GM12878 (cell line): ENCODE data around the gene DHRS1.

Source experiments
- BRCA1 ChIP-seq: IDR thresholded peaks from 2 replicates; pipeline ENCODE4 v1.6.1; 2011; ENCODE audit warnings: low read depth, low read length, improper control_type of control experiment
- CEBPB ChIP-seq, 2 experiments: fragments of 150-350 bp in 1 of 2; IDR thresholded peaks; 2 replicates each; pipeline ENCODE4 v1.6.1; 2012 to 2014; ENCODE audit warnings: low read depth in 2 of 2, low read length in 2 of 2, borderline replicate concordance in 1 of 2, inconsistent platforms in 1 of 2
- FOS ChIP-seq: IDR thresholded peaks from 3 replicates; pipeline ENCODE4 v1.6.1; 2011; ENCODE audit warnings: borderline replicate concordance; ENCODE audit not compliant: insufficient read length; ENCODE audit errors: extremely low read depth
- HCFC1 ChIP-seq: fragments of 150-350 bp; IDR thresholded peaks from 2 replicates; pipeline ENCODE4 v1.6.1; 2014; ENCODE audit warnings: low read length
- MEF2A ChIP-seq: IDR thresholded peaks from 2 replicates; pipeline ENCODE4 v1.6.1; 2011; ENCODE audit warnings: low read depth, mild to moderate bottlenecking, low read length, moderate library complexity; ENCODE audit not compliant: insufficient read depth
- MLLT1 ChIP-seq: fragments of 450-650 bp; IDR thresholded peaks from 2 replicates; pipeline ENCODE4 v1.6.1; 2016; ENCODE audit warnings: mild to moderate bottlenecking
- POLR2AphosphoS2 ChIP-seq: IDR thresholded peaks from 2 replicates; pipeline ENCODE4 v1.6.1; 2011; ENCODE audit warnings: low read depth, mild to moderate bottlenecking, low read length, improper control_type of control experiment, moderate library complexity
- TF ChIP-seq, protein P1 (sequence below): IDR thresholded peaks from 2 replicates; pipeline ENCODE4 v1.6.1; 2012; ENCODE audit warnings: low read depth, low read length, improper control_type of control experiment
- TF ChIP-seq, protein P2 (sequence below), 3 experiments: IDR thresholded peaks in 2 of 3; conservative IDR thresholded peaks in 1 of 3; 2 replicates each; pipeline ENCODE4 v1.5.1; 2011; ENCODE audit warnings: low read depth in 3 of 3, low read length in 3 of 3, mild to moderate bottlenecking in 3 of 3, control low read depth in 2 of 3, moderate library complexity in 2 of 3, inconsistent platforms in 1 of 3, mixed read lengths in 1 of 3; ENCODE audit not compliant: control insufficient read depth in 2 of 3, insufficient read depth in 1 of 3; ENCODE audit errors: extremely low read depth in 1 of 3

- TF ChIP-seq, protein P1, sequence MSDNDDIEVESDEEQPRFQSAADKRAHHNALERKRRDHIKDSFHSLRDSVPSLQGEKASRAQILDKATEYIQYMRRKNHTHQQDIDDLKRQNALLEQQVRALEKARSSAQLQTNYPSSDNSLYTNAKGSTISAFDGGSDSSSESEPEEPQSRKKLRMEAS: no peak
- TF ChIP-seq MLLT1: no peak
- TF ChIP-seq, protein P2, sequence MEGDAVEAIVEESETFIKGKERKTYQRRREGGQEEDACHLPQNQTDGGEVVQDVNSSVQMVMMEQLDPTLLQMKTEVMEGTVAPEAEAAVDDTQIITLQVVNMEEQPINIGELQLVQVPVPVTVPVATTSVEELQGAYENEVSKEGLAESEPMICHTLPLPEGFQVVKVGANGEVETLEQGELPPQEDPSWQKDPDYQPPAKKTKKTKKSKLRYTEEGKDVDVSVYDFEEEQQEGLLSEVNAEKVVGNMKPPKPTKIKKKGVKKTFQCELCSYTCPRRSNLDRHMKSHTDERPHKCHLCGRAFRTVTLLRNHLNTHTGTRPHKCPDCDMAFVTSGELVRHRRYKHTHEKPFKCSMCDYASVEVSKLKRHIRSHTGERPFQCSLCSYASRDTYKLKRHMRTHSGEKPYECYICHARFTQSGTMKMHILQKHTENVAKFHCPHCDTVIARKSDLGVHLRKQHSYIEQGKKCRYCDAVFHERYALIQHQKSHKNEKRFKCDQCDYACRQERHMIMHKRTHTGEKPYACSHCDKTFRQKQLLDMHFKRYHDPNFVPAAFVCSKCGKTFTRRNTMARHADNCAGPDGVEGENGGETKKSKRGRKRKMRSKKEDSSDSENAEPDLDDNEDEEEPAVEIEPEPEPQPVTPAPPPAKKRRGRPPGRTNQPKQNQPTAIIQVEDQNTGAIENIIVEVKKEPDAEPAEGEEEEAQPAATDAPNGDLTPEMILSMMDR (IDR thresholded peaks at IDR 0.05 in 2 of 3, conservative IDR thresholded peaks at IDR 0.05 in 1 of 3; ENCODE audit: control insufficient read depth in 2 of 3, extremely low read depth in 1 of 3, insufficient read depth in 1 of 3, low read depth in 3 of 3, low read length in 3 of 3): no peak
- no peak for TF ChIP-seq BRCA1
- no peak for TF ChIP-seq HCFC1
- TF ChIP-seq POLR2AphosphoS2: no peak
- no peak for TF ChIP-seq MEF2A
- no peak for TF ChIP-seq CEBPB (IDR thresholded peaks at IDR 0.05; ENCODE audit: borderline replicate concordance in 1 of 2, low read depth in 2 of 2, low read length in 2 of 2)
- no peak for TF ChIP-seq FOS
Measured at GRCh38 chr14:24262821-24263733, 36.5 kb downstream of the DHRS1 start, which contains the start of gene TGM1.
